HG02885 (cell line): Measurements from ENCODE around the gene CHD2.
"Not testable (repeated sequence)": the region's sequence is repeated elsewhere in the genome, so short reads cannot be mapped to it uniquely, and the experiment has no call there.

Source experiments
- ATAC-seq: cut with Tn5 transposase; IDR thresholded peaks from one replicate; pipeline ENCODE4 v1.9.1; 2021; ENCODE audit warnings: mild to moderate bottlenecking; ENCODE audit not compliant: unreplicated experiment, poor library complexity

CHD2 gene

GRCh38 chr15:92903966-92904721, 4.0 kb downstream of the CHD2 start:
- ATAC-seq = peak; percentile 83

GRCh38 chr15:92904722-92905571, 4.8 kb downstream of the CHD2 start:
- ATAC-seq = no peak

- no peak for ATAC-seq
These were observed 5.9 kb downstream of the CHD2 start for GRCh38 chr15:92906020-92906419.

- peak; percentile 45 for ATAC-seq
These were observed 6.5 kb downstream of the CHD2 start for GRCh38 chr15:92906563-92907081.

GRCh38 chr15:92907229-92907628, 7.1 kb downstream of the CHD2 start:
- no peak for ATAC-seq

GRCh38 chr15:92907896-92908712, 8.0 kb downstream of the CHD2 start:
- no peak for ATAC-seq

- no peak for ATAC-seq
These were observed 8.6 kb downstream of the CHD2 start for GRCh38 chr15:92908713-92909057.

- ATAC-seq = no peak
These were observed 9.1 kb downstream of the CHD2 start for GRCh38 chr15:92909136-92909781.

GRCh38 chr15:92910451-92910850, 10.3 kb downstream of the CHD2 start:
- no peak for ATAC-seq

- no peak for ATAC-seq
These were observed 14.0 kb downstream of the CHD2 start for GRCh38 chr15:92914103-92914499.

- no peak for ATAC-seq
These were observed 14.7 kb downstream of the CHD2 start for GRCh38 chr15:92914768-92915221.

- ATAC-seq = no peak
These were observed 15.8 kb downstream of the CHD2 start for GRCh38 chr15:92915766-92916435.

GRCh38 chr15:92917598-92918407, 17.7 kb downstream of the CHD2 start:
- ATAC-seq = peak; percentile 50

GRCh38 chr15:92918881-92919280, 18.8 kb downstream of the CHD2 start:
- ATAC-seq = not testable (repeated sequence)

- no peak for ATAC-seq
These were observed 20.6 kb downstream of the CHD2 start for GRCh38 chr15:92920595-92921161.

- peak; percentile 36 for ATAC-seq
These were observed 21.3 kb downstream of the CHD2 start for GRCh38 chr15:92921215-92922131.

GRCh38 chr15:92922418-92923002, 22.4 kb downstream of the CHD2 start:
- ATAC-seq = peak; percentile 53
